GM10847 (cell line): ENCODE data around the gene HOXC11.

Source experiments
- POLR2A ChIP-seq: IDR thresholded peaks from 2 replicates; pipeline ENCODE4 v1.6.1; 2011; ENCODE audit not compliant: insufficient read length; ENCODE audit errors: extremely low read depth

Gene HOXC11

DNA sequence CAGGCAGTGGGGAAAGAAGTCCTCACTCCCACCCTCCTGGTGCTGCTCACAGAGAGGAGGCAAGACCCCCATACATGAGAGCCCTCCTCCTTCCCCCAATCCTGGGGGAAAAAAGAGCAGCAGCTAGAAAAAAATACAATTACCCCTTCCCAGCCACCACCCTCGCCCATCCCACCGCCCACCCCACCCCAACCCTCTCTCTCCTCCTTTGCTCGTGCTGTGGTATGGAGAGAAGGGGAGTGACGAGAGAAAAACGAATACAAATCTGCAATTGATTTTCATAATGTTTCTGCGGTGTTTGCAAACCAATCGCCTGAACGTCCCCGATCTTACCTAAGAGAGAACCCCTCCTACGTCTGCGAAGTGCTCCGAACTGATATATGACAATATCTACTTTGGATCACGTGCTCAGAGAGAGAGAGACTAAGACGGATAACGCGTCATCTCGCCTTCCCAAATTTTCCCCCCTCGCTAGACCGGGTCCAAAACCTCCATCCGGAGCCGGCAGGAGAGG is at the start of gene HOXC11:
HOXC11 (plus strand) TSS at position 405 of the 514 bp plus-strand sequence. CDS start 116 bp downstream, outside the sequence.
- TF ChIP-seq POLR2A: no peak

DNA sequence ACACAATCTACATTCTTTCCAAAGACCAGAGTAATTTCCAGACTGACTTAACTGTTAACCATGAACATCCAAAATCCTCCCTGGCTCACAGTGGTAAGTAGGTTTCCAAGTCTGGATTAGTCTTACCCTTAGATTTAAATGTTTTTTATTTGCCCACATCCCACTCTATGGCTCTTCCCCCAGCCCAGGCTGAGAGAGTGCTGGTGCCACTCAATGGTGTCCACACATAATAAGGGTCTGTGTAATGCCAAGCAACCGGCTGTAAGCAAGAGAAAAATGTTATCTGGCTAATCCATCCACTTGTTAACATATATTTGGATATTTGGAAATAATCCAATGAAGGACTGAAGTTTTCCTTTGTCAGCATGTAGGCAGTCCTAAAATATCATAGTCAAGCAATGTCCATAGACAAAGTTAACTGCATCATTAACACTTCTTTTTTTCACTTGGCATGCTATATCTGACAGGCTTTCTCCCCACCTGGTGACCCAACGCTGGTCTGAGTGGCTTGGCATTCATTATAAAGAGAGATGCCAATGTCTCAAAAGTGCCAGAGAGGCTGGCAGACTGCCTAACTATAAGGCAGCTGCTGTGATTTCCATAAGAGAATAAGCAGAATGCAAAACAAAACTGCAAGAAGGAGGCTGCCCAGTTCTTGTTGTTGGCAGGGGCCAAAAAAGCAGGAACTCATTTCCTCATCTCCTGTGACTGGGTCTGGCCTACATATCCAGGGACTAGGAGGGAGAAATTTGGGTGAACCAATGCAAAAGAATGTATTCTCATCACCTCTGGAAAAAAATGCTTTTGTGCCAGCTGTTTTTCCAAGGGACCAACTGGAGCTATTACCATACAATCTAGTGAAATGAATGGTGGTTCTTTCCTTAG is 48.2 kb upstream of the HOXC11 start:
- no peak for TF ChIP-seq POLR2A

- no peak for TF ChIP-seq POLR2A
Observed at GRCh38 chr12:53927220-53928029, 45.5 kb upstream of the HOXC11 start.

DNA sequence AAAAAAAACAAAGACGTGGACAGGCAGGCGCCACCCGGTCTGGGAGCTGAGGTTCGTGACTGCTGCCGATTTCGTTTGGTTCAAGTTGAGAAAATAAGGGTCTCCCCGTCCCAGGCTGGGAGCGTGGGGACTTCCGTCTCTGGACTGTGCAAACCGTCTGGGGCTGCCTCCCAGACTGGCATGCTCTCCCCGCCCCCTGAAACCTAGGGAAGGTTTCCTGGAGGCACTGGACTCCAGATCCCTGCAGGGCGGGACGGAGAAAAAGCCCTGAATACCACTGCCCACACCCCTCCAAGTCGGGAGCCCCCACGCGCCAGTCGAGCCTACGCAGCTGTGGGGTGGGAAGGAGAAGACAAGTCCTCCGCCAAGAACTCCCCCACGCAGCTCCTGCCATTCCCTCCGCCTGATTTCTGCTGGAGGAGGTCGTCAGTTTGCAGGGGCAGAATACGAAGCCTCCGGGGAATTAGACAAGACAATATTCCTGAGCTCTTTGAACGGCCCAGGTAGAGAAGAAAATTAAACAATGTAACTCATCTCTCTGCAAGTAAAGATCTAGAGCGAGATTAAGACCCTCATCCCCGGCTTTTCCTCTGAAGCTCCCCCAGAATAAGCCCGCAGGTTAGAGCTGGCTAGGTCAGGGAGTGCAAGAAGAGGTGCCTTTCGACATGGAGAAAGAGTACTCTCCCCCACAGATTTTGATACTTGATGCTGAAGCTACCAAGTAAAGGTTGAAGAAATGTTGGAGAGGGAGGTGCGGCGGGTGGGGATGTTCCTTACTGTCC is 44.7 kb upstream of the HOXC11 start:
- TF ChIP-seq POLR2A: no peak

- TF ChIP-seq POLR2A: no peak
Observed at GRCh38 chr12:53929527-53929926, 43.4 kb upstream of the HOXC11 start.

GRCh38 chr12:53930591-53931255 is 42.2 kb upstream of the HOXC11 start:
- TF ChIP-seq POLR2A: no peak

GRCh38 chr12:53931844-53932581 is 40.9 kb upstream of the HOXC11 start:
- no peak for TF ChIP-seq POLR2A

GRCh38 chr12:53932915-53933314 is 40.0 kb upstream of the HOXC11 start:
- no peak for TF ChIP-seq POLR2A

DNA sequence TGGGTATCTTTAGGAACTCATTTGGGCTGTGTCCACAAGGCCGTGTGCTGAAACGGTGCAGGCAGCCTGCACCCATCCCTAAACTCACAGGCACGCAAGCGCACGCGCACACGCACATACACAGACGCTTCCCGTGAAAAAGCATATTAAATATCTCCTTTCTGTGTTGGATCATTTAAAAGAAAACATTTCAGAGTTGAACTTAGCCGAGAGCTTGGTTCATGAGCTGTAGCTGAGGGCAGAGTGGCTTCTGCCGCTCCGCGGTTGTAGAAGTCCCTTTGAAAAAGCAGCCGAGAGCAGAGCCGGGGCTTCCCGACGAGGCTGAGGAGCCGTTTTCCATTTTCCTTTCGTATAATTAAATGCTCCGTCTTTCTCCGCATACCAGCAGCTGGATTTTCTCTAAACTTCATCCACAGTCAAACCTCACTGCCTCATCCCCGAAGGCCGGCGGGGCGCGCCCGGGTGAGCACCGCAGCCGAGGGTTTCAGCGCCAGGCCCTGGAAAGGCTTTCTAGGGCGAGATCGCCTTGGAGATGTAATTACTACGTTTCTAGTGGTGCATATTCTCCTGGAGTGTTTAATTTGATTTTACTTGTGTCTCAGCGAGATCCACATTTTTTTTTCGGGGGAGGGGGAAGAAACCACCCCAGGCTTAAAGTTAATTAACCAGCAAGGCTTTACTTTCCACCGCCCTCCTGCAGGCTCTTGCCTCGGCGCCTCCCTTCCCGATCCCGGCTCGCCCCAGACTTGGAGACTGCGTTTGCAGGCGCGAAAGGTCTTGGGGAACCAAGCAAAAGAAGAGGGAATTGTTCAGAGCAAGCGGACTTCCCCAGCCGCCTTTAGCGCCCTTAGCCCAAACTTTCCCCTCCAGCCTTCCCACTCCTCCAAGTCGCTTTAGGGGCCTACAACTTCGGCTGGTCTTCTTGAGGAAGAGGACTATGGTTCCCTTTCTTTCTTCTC is 37.3 kb upstream of the HOXC11 start:
- no peak for TF ChIP-seq POLR2A

- TF ChIP-seq POLR2A: no peak
Observed at GRCh38 chr12:53937099-53937498, 35.8 kb upstream of the HOXC11 start.

DNA sequence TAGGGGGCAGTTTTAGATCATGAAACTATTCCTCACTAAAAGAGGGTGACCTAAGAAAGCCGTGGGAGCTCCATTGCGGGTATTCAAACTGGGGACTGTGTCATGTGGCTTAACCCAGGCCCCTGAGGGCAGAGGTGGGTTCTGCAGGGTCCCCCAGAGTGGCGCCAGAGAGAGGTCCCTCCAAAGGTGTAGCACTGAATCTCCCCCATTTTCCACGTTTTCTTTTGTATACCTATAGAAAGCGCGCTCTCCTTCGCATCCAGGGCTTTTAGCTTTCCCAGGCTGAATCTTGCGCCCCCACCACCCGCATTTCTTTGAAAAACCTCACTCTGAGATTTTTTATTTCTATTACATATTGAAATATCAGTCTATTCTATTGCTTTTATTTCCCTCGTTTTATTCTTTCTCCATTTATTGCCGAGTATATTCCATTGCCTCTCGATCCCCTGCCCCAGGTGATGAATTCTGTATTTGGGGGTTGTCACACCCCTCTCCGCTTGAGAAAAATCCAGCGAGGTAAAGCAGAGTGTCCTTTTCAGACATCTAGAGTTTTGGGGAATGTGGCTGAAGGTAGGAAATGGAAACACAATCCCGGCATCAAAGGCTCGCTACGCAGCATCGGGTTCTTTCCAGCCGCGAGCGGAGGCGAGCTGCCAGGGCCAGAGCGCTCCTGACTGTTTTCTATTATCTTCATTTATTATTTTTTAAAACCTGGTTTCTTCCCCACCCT is 35.2 kb upstream of the HOXC11 start:
- no peak for TF ChIP-seq POLR2A
